Measurements from ENCODE around the gene NAT14.
A peak's percentile ranks its signal among the peaks of the same experiment; 100 is the strongest.
"Not testable (repeated sequence)": the region's sequence is repeated elsewhere in the genome, so short reads cannot be mapped to it uniquely, and the experiment has no call there.

NAT14 gene

DNA sequence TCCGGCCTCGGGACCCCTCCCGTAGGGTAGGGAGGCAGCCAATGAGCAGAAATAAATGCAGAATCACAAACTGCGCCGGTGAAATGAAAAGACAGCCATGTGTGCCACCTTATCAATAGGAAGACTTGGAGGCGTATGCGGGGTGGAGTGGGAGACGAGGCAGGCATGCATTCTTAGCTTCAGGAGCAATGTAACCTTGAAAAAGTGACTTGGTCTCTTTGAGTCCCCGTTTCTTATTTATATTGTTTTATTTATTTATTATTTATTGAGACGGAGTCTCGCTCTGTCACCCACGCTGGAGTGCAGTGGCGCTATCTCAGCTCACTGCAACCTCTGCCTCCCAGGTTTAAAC is 19.2 kb downstream of the NAT14 start:
- no peak for DNase-seq

- no peak for DNase-seq
Observed at GRCh38 chr19:55504981-55505380, 20.0 kb downstream of the NAT14 start.

- no peak for DNase-seq
Observed at GRCh38 chr19:55508120-55508519, 23.1 kb downstream of the NAT14 start.

DNA sequence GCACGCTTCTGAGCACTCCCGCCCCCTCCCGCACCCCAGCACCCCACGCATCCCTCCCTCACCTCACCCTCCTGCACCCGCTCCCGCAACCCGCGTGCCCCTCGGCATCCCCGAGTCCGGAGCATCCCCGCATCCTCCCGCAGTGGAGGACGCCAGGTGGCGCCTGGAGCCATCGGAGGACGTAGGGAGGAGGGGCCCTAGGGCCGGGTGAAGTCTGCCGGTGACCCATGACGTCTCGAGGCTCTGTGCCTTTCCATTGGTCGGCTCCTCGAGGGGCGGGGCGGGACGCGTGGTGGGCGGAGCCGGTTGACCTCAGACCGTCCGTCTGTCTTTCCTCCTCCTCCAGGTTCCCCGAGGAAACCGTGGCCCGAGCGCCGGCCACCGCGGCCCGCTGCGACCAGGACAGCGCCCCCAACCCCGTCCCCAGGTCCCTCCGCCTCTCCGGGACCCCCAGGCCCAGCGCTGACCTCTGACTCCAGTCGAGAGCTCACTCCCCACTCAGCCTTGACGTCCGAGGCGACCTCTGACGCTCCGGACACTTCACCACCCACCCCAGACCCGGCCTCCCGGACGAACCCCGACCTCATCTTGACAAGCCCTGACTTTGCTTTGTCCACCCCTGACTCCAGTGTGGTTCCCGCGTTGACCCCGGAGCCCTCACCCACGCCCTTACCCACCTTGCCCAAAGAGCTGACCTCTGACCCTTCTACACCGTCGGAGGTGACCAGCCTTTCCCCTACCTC is 32.1 kb downstream of the NAT14 start:
- DNase-seq, result peak; percentile 89

- no peak for DNase-seq
Observed at GRCh38 chr19:55519451-55520311, 34.7 kb downstream of the NAT14 start.

- DNase-seq, result no peak
Observed at GRCh38 chr19:55520691-55521292, 35.8 kb downstream of the NAT14 start.

DNA sequence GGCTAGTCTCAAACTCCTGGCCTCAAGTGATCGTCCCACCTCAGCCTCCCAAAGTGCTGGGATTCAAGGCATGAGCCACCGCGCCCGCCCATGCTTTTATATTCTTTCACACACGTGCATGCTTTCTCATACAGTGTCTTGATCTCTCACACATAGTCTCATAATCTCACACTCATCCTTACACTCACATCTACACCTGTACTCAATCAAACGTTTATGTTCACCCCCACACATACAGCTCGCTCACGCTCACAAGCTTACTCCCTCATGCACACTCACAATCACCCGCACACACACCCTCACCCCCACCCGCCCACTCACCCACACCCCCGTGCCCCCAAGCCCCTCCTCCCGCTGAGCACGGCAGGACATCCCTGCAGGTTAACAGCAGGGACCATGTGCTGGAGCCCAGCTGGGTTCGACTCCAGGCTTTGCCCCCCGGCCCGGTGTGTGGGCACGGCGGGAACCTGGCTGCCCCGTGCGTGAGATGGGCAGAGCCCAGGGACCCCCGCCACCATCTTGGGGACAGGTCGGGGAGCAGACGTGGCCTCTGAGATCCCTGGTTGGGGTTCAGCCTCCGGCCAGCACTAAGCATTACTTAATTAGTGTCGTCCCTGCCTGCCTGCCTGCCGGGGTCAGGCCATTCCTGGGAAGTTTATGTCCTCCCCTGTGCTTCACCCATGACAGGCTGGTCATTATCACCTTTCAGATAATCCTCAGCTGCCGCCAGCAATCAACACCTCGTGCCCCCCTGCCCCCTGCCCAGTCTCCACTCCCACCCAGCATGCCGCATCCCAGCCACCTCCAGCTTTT is 40.5 kb downstream of the NAT14 start:
- DNase-seq, result no peak

GRCh38 chr19:55526216-55527196 is 41.5 kb downstream of the NAT14 start:
- DNase-seq, result no peak

DNA sequence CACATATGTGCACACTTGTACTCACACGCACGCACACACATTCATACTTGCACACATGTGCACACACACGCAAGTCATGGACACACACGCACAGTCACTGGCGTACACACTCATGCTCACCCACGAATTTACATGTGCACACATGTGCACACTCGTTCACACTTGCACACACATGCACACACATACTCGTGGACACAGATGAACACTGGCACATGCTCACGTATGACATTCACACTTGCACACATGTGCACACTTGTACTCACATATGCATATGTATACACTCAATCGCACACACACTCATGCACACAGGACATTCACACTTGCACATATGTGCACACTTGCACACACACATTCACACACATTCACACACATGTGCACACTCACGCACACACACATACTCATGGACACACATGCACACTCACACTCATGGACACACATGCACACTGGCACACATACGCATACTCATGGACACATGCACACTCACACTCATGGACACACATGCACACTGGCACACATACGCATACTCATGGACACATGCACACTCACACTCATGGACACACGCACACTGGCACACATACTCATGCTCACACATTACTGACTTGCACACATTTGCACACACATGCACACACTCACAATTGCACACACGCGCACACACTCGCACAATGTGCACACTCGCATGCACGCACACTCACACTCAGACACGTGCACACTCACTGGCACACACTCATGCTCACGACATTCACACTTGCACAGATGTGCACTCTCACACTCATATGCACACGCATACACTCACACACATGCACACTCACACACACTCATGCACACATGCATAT is 42.4 kb downstream of the NAT14 start:
- no peak for DNase-seq

DNA sequence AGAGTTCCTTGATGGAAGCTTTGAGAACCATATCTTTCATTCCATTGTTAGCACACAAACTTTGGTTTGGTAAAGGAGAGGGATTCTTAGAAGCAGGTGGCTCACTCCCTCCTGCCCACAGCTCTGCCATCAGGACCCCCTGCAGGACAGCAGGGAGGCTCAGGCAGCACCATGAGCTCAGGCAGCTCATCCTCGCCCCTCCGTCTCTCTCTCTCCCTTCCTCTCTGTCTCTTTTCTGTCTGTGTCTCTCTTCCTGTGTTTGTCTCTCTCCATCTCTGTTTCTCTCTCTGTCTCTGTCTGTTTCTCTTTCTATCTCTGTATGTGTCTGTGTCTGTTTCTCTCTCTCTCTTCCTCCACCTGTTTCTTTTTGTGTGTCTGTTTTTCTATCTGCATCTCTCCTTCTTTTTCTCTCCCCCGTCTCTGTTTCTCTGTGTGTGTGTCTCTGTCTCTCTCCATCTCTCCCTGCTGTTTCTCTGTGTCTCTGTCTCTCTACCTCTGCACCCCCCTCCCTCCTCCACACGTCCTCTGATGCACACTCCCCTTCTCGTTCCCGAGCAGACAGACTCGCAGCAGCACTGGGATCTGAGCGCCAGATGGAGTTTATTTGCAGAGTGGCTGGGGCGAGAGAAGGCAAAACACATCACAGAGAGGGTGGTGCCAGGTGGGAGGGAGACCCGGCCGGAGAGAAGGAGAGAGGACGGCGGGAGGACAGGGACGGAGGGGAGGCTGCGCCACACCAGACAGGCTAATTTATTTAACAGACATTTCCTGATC is 43.2 kb downstream of the NAT14 start:
- no peak for DNase-seq

DNA sequence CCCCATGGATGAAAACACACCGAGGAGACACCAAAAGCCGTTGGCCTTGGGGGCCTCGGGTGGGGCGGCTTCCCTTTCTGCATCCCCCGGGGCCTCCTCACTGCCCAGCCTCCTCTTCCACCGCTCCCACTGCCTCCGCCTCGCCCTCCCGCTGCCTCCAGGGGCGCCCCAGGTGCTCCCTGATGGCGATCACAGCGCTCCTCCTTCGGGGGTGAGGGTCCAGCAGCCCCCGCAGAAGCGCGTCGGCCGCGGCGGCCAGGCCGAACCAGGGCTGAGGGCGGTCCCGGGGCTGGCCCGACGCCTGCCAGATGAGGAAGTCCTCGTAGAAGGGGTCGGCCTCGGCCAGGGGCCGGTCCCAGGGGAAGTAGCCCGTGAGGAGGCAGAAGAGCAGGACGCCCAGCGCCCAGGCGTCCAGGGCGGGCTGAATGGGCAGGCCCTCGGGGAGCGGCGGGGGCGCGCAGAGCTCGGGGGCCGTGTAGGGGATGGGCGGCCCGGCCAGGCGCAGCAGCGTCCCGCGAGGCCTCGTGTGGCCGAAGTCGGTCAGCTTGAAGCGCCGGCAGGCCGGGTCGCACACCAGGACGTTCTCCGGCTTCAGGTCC is 44.7 kb downstream of the NAT14 start:
- DNase-seq, result no peak

GRCh38 chr19:55530996-55531395 is 46.0 kb downstream of the NAT14 start:
- DNase-seq, result no peak

DNA sequence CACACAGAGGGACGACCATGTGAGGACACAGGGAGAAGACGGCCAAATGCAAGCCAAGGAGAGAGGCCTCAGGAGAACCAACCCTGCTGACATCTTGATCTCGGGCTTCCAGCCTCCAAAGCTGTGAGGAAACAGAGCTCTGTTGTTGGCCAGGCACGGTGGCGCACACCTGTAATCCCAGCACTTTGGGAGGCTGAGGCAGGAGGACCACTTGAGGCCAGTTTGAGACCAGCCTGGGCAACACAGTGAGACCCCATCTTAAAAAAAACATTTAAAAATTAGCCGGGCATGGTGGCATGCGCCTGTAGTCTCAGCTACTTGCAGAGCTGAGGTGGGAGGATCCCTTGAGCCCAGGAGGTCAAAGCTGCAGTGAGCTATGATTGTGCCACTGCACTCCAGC is 49.3 kb downstream of the NAT14 start:
- DNase-seq, result not testable (repeated sequence)

GRCh38 chr19:55535173-55535964 is 50.4 kb downstream of the NAT14 start:
- no peak for DNase-seq

DNA sequence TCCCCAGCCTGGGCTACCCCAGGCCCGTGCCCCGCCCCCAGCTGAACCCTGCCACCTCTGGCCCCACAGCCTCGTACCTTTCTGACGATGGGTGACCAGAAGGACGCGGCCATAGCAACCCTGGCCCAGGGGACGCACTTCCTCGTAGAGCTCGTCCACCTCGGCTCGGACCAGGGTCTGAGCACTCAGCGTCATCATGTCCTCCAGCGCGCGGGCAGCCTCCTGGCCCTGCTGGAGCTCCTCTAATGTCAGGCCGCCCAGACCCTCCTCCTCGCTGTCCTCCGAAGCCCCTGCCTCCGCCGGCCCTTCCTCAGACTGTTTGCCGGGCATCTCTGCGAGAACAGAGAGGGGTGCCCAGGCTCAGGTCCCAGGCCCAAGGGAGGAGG is 51.0 kb downstream of the NAT14 start:
- no peak for DNase-seq

GRCh38 chr19:55536366-55536765 is 51.4 kb downstream of the NAT14 start:
- no peak for DNase-seq

Data from stimulated activated CD4-positive, alpha-beta T cell treated with anti-CD3 and anti-CD28 coated beads, Interleukin-4, amount 100 ng/mL, for 1 hour (primary cell).